Measurements from ENCODE around the gene IFNLR1. TPM values are rescaled to one million over a fixed set of nuclear protein-coding genes. Genes with fewer than 3 reads are reported as not detected.

Gene IFNLR1
- total RNA-seq, 4 donors from 2014 or later: 1.3 to 1.5 TPM; not detected in 2

GRCh38 chr1:24134376-24134775 is 52.7 kb downstream of the IFNLR1 start:
- DNase-seq (ENCODE audit: low spot score in 2 of 2): no peak
- Histone ChIP-seq H3K4me1 (no peaks in the 10 kb centered on the region), H3K27me3 (no peaks in the 10 kb centered on the region), H3K27ac (no peak overlapping the region), H3K36me3 (no peaks in the 10 kb centered on the region), H3K9me3 (peaks cover 0 to 22% (median 2%) of the 10 kb centered on the region in 4 donors), H3K4me3 (no peak overlapping the region)
- 88 to 90% methylated on average over 3 of the region's 3 CpGs for WGBS, 2 donors
- TF ChIP-seq EP300 (IDR thresholded peaks at IDR 0.05) (no peak), POLR2A (IDR thresholded peaks at IDR 0.05) (no peak), CTCF (IDR thresholded peaks at IDR 0.05) (no peak)

- no peak overlapping the region for H3K4me3 ChIP-seq
- DNase-seq (ENCODE audit: low spot score in 2 of 2): no peak
- no peaks in the 10 kb centered on the region for H3K36me3 ChIP-seq
- TF ChIP-seq CTCF (IDR thresholded peaks at IDR 0.05): no peak
- H3K9me3 ChIP-seq: peaks cover 0 to 27% (median 2%) of the 10 kb centered on the region in 4 donors
- H3K4me1 ChIP-seq: no peaks in the 10 kb centered on the region
- no peaks in the 10 kb centered on the region for H3K27me3 ChIP-seq
- WGBS, 2 donors: 88 to 91% methylated on average over 1 of the region's 1 CpG
- H3K27ac ChIP-seq: no peak overlapping the region
These were observed 53.3 kb downstream of the IFNLR1 start for GRCh38 chr1:24133819-24134218.

GRCh38 chr1:24130385-24130784 is 56.7 kb downstream of the IFNLR1 start:
- TF ChIP-seq CTCF (IDR thresholded peaks at IDR 0.05): no peak
- TF ChIP-seq POLR2A (IDR thresholded peaks at IDR 0.05): no peak
- no peak for TF ChIP-seq EP300 (IDR thresholded peaks at IDR 0.05)
- Histone ChIP-seq H3K36me3 (no peaks in the 10 kb centered on the region), H3K4me1 (no peaks in the 10 kb centered on the region), H3K9me3 (peaks cover 0 to 27% (median 2%) of the 10 kb centered on the region in 4 donors), H3K4me3 (no peak overlapping the region), H3K27ac (no peak overlapping the region), H3K27me3 (no peaks in the 10 kb centered on the region)
- 74 to 82% methylated on average over 3 of the region's 3 CpGs for WGBS, 2 donors
- DNase-seq (ENCODE audit: low spot score in 2 of 2): no peak

GRCh38 chr1:24127801-24128363 is 59.2 kb downstream of the IFNLR1 start:
- Histone ChIP-seq H3K27me3 (no peaks in the 10 kb centered on the region), H3K36me3 (no peaks in the 10 kb centered on the region), H3K27ac (no peak overlapping the region), H3K4me1 (no peaks in the 10 kb centered on the region), H3K9me3 (peaks cover 0 to 27% (median 2%) of the 10 kb centered on the region in 4 donors), H3K4me3 (no peak overlapping the region)
- 71 to 83% methylated on average over 7 of the region's 7 CpGs for WGBS, 2 donors
- no peak for DNase-seq (ENCODE audit: low spot score in 2 of 2)
- no peak for TF ChIP-seq CTCF (IDR thresholded peaks at IDR 0.05)
- TF ChIP-seq EP300 (IDR thresholded peaks at IDR 0.05): no peak
- no peak for TF ChIP-seq POLR2A (IDR thresholded peaks at IDR 0.05)

- TF ChIP-seq CTCF (IDR thresholded peaks at IDR 0.05): no peak
- no peak for TF ChIP-seq EP300 (IDR thresholded peaks at IDR 0.05)
- TF ChIP-seq POLR2A (IDR thresholded peaks at IDR 0.05): no peak
- WGBS, 2 donors: 83 to 87% methylated on average over 3 of the region's 3 CpGs
- Histone ChIP-seq H3K4me1 (no peaks in the 10 kb centered on the region), H3K27me3 (no peaks in the 10 kb centered on the region), H3K9me3 (peaks cover 0 to 27% (median 2%) of the 10 kb centered on the region in 4 donors), H3K36me3 (no peaks in the 10 kb centered on the region), H3K27ac (no peak overlapping the region), H3K4me3 (no peak overlapping the region)
- DNase-seq (ENCODE audit: low spot score in 2 of 2): no peak
These were observed 59.8 kb downstream of the IFNLR1 start for GRCh38 chr1:24127134-24127800.
